K562 (cell line): Measurements from ENCODE around the gene MLLT6. TPM values are rescaled to one million over a fixed set of nuclear protein-coding genes. Genes with fewer than 3 reads are reported as not detected.

Source experiments
- CHD7 ChIP-seq: fragments of 200-600 bp; sonication (generic); IDR thresholded peaks from one replicate; pipeline ENCODE4 v1.6.1; 2012; ENCODE audit warnings: mild to moderate bottlenecking, low read depth, low read length, inconsistent platforms
- ETS1 ChIP-seq: conservative IDR thresholded peaks from 2 replicates; pipeline ENCODE4 v1.6.1; 2011; ENCODE audit warnings: low read depth, mild to moderate bottlenecking, low read length; ENCODE audit not compliant: control insufficient read depth
- GTF2A2 ChIP-seq: IDR thresholded peaks from 2 replicates; pipeline ENCODE4 v1.6.1; 2016; ENCODE audit warnings: mild to moderate bottlenecking, missing genetic modification characterization, missing compliant biosample characterization
- GTF2F1 ChIP-seq: IDR thresholded peaks from 2 replicates; pipeline ENCODE4 v1.6.1; 2011; ENCODE audit warnings: low read depth, low read length, improper control_type of control experiment
- IRF1 ChIP-seq: sonication (generic); formaldehyde crosslinking; IDR thresholded peaks from 2 replicates; pipeline ENCODE4 v1.8.0; 2022; ENCODE audit warnings: missing genetic modification reagents, mild to moderate bottlenecking, borderline replicate concordance
- RCOR1 ChIP-seq, 2 experiments: IDR thresholded peaks; 2 replicates each; pipeline ENCODE4 v1.6.1; 2012; ENCODE audit warnings: low read depth in 2 of 2, low read length in 2 of 2, borderline replicate concordance in 1 of 2, improper control_type of control experiment in 1 of 2
- ZFX ChIP-seq: sonication (generic); formaldehyde crosslinking; IDR thresholded peaks from 2 replicates; pipeline ENCODE4 v1.8.0; 2022; ENCODE audit warnings: mild to moderate bottlenecking, missing genetic modification reagents, moderate library complexity
- polyA plus RNA-seq, 8 experiments: library from polyadenylated mRNA; depleted of rRNA in 4 of 8; stranded (reverse) in 5 of 8; unstranded in 3 of 8; fragments of >200 nt; fragmentation: Nextera tagmentation in 2 of 8; fragmentation: Illumina TruSeq in 1 of 8; extraction: Ambion mirVana in 2 of 8; extraction: Trizol in 1 of 8; gene quantifications; 2 replicates each; pipeline versions ENCODE4 v1.2.1 to v1.2.3, GENCODE V29; 2011 to 2014; ENCODE audit warnings: inconsistent platforms in 1 of 8, missing spikeins in 1 of 8
- total RNA-seq, 7 experiments: library from RNA; depleted of rRNA in 6 of 7; stranded (reverse); fragments of >200 nt in 6 of 7; fragmentation: Illumina TruSeq in 2 of 7; extraction: Trizol in 2 of 7; gene quantifications; 2 replicates each; pipeline versions ENCODE4 v1.2.1 to v1.2.3, GENCODE V29; 2011 to 2021; ENCODE audit warnings: low replicate concordance in 1 of 7
- TF ChIP-seq, protein P1 (sequence below): fragments of 450-650 bp; conservative IDR thresholded peaks from 2 replicates; pipeline ENCODE4 v1.6.1; 2016; ENCODE audit warnings: missing genetic modification characterization, low read depth, mild to moderate bottlenecking, control low read depth, missing compliant biosample characterization

The MLLT6 gene
- total and polyA plus RNA-seq, 9 of the 15 experiments (the other 6 are each of a cell fraction or from before 2014, with no cell fraction given), result 3.1 to 71.7 (median 30.0) TPM

DNA sequence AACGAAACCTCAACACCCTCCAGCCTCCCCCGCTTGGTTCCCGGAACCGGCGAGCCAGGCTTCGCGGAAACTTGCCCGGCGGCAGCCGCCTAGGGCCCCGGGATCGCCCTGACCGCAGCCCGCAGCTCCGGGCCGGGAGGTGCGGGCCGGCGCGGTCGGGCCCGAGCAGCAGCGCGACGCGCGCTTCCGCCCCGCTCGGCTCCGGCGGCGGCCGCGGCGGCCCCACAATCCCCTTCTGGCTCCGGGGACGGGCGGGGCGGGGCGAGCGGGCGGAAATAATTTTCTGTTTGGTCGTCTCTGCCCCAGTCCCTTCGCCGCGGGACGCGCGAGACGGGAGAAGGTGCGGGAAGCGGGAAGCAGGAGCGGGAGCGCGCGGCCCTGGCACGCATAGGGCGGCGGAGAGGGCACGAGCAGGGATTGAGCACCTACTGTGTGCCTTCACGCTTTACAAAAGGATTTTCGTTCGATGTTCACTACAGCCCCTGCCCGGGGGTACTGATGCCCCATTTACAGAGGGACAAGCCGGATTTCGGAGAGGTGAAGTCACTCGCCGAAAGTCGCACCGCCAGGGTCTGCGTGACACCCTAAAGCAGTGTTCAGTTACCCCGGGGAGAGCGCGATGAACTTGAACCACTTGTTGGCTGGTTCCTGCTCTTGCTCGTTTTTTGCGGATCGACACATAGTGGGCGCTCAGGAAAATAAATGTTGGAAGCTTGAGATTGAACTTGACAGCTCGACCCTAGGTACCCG, 2.7 kb upstream of the MLLT6 start (continued):
- TF ChIP-seq ETS1 (no peak), ZFX (CRISPR knock-in tag) (peak; percentile 60), RCOR1 (IDR thresholded peaks at IDR 0.05; ENCODE audit: borderline replicate concordance in 1 of 2, low read depth in 2 of 2, low read length in 2 of 2) (peak in 1 of 2 experiments; percentile 24; a peak in 1 of 4 replicates), GTF2F1 (no peak), CHD7 (no peak), GTF2A2 (no peak), IRF1 (CRISPR knock-in tag) (no peak)
- TF ChIP-seq, protein P1, sequence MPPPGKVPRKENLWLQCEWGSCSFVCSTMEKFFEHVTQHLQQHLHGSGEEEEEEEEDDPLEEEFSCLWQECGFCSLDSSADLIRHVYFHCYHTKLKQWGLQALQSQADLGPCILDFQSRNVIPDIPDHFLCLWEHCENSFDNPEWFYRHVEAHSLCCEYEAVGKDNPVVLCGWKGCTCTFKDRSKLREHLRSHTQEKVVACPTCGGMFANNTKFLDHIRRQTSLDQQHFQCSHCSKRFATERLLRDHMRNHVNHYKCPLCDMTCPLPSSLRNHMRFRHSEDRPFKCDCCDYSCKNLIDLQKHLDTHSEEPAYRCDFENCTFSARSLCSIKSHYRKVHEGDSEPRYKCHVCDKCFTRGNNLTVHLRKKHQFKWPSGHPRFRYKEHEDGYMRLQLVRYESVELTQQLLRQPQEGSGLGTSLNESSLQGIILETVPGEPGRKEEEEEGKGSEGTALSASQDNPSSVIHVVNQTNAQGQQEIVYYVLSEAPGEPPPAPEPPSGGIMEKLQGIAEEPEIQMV (tag), result no peak
